ENCODE data around the gene GSTA1. TPM values are rescaled to one million over a fixed set of nuclear protein-coding genes. Genes with fewer than 3 reads are reported as not detected.
"Not testable (repeated sequence)": the region's sequence is repeated elsewhere in the genome, so short reads cannot be mapped to it uniquely, and the experiment has no call there.

Gene GSTA1
- total RNA-seq, 1 experiment from 2014 or later, result not detected

DNA sequence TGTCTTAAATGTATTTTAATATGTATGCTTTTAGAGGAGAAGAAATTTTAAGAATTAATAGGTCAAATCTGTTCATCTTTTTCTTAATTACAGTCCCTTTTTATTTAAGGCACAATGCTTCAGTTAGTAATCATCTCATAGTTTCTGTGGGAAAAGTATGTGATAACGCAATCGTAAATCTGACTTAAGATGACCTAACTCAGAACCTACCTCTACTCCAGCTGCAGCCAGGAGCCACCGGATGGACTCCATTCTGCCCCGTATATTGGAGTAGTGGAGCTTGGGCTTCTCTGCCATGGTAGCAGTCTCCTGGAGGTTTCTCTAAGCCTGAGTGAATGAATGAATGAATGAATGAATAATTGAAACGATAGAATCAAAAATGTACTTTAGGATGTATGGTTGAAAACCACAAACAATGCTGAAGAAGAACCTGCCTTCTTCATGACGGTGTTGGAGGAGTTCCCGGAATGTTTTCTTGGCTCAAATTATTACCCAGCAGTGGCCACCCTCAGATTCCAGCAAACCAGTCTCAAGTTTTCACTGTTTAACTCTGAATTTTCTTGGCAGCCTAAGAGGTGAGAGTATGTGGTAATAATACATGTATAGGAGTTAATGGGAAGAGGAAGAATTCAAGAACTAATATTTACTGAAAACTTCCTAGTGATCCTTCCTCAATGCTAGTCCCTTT, 45.8 kb downstream of the GSTA1 start:
- DNase-seq (ENCODE audit: low spot score), result not testable (repeated sequence)

DNA sequence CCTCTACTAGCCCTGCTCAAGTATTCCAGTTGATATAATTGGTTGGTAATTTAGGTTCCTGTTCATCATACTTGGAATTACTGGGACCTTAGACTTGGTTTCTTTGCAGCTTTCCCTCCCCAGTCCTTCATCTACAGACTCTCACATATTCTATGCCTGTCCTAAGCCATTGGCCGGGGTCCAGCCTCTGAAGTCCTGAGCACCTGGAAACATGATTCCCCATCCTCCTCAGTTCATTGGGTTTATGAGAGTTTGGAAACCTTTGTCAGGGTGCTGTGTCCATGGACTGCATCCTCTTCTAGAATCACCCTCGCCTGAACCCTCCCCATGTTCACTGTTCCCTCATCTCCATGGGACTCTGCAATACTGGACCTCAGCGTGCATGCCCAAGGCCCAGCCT, 49.2 kb downstream of the GSTA1 start:
- no peak for DNase-seq (ENCODE audit: low spot score)

DNA sequence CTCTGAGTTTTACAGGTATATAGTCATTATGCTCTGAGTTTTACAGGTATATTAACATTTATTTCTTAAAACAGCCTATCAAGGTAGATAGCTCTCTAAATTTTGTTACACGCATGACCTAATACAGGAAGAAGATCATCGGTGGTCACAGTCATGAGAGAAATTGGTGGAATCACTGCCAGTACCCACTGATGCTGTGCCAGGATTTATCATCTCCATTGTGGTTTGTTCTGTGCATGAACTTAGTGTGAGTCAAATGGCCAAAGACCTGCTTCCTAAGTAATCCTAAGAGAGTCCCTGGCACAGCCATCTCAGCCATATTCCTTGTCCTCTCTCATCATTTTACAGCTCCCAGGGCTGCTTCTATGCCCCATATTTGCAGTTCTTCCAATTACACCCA, 50.5 kb downstream of the GSTA1 start:
- DNase-seq (ENCODE audit: low spot score), result not testable (repeated sequence)

DNA sequence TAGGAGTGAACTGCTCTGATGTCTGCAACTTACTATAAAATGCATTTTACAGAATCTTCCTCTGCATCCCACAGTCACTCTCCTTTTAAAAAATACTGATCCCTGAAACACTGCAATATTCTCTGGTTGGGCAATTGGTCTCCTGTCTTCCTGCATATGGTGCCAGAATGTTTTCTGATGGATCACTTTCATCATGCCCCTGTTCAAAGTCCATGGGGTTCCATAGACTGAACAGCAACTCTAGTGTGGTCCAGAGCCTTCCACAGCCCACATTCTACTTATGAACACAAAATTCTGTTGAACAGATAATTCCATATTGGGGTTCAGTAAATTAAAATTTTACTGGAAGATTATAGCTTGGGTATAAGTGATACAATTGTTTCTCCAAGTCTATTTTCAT, 51.3 kb downstream of the GSTA1 start:
- no peak for DNase-seq (ENCODE audit: low spot score)

DNA sequence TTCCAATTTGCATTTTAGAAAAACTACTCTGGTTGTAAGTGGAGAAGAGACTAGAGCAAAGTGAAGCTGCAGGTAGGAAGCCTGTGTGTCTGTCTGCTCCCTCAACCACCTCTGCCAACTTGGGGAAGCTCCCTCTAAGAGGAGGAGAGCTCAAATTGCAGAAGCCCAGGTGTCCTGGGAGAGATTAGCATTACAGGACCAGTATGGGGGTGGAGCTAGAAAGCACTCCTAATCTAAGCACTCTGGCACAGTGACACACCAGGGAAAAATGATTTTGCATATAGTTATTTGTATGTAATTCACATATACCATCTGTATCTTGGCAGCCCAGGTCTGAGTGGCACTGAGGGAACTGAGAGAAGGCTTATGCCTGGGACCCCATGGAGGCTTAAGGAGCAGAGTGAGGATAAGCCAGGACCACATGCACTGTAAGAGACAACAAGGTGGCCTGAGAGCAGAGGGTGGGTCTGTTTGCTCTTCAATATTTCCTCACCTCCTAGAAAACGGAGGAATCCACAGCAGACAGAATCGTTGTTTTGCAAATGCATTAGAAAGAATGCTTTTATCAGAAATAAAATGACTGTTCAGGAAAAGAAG, 54.0 kb downstream of the GSTA1 start:
- no peak for DNase-seq (ENCODE audit: low spot score)

DNA sequence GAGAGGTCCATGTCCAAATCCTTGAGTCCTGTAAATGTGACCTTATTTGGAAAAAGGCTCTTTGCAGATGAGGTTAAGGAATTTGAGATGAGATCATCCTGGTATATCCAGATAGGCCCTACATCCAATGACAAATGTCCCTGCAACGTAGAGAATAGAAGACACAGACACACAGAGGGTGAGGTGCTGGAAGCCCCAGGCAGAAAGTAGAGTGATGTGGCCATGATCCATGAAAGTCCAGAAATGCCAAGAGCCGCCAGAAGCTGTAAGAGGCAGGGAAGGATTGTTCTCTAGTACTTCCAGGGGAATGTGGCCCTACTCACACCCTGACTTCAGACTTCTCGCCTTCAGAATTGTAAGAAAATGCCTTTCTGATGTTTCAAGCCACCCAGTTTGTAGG, 56.3 kb downstream of the GSTA1 start:
- not testable (repeated sequence) for DNase-seq (ENCODE audit: low spot score)

DNA sequence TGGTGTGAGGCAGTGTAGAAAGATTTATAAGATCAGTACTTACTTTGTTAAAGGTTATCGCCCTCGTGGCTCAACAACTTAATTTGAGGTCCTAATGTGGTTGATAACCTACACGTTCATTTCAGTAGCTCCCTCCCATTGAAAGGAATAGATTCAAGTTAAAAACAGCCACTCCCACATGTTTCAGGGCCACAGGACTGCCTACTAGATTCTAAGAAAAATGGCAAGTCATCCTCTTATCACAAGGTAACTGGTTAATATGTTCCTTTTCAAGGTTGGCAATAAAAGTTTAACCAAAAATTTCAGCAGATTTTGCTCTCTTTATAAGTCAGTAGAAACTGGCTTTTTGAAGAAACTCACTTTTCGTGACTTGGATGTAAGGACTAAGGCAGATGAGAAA, 57.4 kb downstream of the GSTA1 start:
- no peak for DNase-seq (ENCODE audit: low spot score)

DNA sequence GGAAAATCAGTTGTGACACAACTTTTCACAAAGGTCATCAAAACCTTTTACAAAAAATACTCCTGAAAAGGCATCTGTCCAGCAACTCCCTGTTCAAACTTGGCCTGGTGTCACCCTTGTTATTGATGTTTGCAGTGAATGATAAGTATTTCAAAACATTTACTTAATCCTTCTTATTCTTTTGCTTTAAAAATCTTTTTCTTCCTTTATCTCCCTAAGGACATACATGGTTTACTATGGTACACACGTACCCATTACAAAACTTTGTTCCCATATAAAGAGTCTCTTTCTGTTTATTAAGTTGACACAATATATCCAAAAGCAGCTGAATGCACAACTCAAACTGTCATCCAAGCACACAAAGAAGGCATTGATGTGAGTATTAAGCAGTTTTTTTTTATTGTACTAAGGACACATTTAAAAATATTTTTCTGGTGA, 57.8 kb downstream of the GSTA1 start:
- DNase-seq (ENCODE audit: low spot score), result no peak

DNA sequence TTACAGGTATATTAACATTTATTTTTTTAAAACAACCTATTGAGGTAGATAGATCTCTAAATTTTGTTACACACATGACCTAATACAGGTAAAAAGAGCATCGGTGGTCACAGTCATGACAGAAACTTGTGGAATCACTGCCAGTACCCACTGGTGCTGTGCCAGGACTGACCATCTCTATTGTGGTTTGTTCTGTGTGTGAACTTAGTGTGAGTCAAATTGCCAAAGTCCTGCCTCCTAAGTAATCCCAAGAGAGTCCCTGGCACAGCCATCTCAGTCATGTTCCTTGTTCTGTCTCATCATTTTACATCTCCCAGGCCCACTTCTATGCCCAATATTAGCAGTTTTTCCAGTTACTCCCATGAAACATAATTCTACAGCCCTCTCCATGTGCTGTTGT, 61.7 kb downstream of the GSTA1 start:
- no peak for DNase-seq (ENCODE audit: low spot score)

Other genes starting within 250 kb of the GSTA1 start
- 4.1 and 4.6 TPM in 2 replicates for gene TRAM2, start 226.8 kb downstream of the GSTA1 start, total RNA-seq (2014; rRNA removed; shearing (Covaris generic))
- gene TMEM14A, start 132.7 kb downstream of the GSTA1 start, total RNA-seq (2014; rRNA removed; shearing (Covaris generic)), result 26.9 and 29.3 TPM in 2 replicates
- 0.18 TPM in 1 of 2 replicates, not detected in the other for gene GSTA2, start 40.3 kb downstream of the GSTA1 start, total RNA-seq (2014; rRNA removed; shearing (Covaris generic))
- gene GSTA5, start 37.0 kb upstream of the GSTA1 start, total RNA-seq (2014; rRNA removed; shearing (Covaris generic)), result not detected in 2 replicates
- not detected in 2 replicates for gene GSTA3, start 105.9 kb upstream of the GSTA1 start, total RNA-seq (2014; rRNA removed; shearing (Covaris generic))
- gene GSTA4, start 191.5 kb upstream of the GSTA1 start, total RNA-seq (2014; rRNA removed; shearing (Covaris generic)), result 4.1 and 5.4 TPM in 2 replicates